HG03045 (cell line): ENCODE measurements around the gene EXOC3L4.
"Not testable (repeated sequence)": the region's sequence is repeated elsewhere in the genome, so short reads cannot be mapped to it uniquely, and the experiment has no call there.

Source experiments
- ATAC-seq: cut with Tn5 transposase; IDR thresholded peaks from one replicate; pipeline ENCODE4 v1.9.1; 2021; ENCODE audit warnings: mild to moderate bottlenecking, moderate library complexity; ENCODE audit not compliant: unreplicated experiment

Gene EXOC3L4

GRCh38 chr14:103118018-103118662, 23.6 kb downstream of the EXOC3L4 start:
- ATAC-seq = no peak

GRCh38 chr14:103118663-103119404, 24.3 kb downstream of the EXOC3L4 start:
- no peak for ATAC-seq

DNA sequence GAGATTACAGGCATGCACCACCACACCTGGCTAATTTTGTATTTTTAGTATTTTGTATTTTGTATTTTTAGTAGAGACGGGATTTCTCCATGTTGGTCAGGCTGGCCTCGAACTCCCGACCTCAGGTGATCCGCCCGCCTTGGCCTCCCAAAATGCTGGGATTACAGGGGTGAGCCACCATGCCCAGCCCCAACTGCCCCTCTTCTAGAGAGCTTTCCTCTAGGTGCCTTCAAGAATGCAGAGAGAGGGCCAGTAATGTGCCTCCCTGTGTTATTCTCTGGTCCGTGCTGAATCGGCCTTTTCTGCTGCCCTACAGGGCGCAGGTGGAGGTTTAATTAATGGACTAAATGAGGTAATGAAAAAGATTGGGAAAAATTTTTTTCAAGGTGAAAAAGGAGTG, 25.0 kb downstream of the EXOC3L4 start:
- ATAC-seq = not testable (repeated sequence)

GRCh38 chr14:103121121-103121845, 26.8 kb downstream of the EXOC3L4 start:
- ATAC-seq = no peak

GRCh38 chr14:103121846-103122584, 27.5 kb downstream of the EXOC3L4 start:
- ATAC-seq = no peak

DNA sequence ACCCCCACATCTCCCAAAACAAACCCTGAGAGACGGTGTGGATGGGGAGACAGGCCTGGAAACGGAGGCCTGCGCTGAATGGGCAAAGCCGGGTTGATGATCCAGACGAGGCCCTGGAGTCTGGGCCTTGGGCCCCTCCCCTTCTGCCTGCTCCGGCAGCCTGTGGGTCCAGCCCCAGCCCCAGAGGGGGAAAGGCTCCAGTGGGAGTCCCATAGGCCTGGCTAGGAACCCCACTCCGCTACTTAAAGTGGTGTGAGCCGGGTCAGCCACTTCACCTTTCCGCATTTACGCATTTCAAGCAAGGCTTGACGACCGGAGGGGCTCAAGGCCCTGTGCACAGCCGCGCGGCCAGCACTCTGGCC, 28.0 kb downstream of the EXOC3L4 start:
- ATAC-seq = no peak

DNA sequence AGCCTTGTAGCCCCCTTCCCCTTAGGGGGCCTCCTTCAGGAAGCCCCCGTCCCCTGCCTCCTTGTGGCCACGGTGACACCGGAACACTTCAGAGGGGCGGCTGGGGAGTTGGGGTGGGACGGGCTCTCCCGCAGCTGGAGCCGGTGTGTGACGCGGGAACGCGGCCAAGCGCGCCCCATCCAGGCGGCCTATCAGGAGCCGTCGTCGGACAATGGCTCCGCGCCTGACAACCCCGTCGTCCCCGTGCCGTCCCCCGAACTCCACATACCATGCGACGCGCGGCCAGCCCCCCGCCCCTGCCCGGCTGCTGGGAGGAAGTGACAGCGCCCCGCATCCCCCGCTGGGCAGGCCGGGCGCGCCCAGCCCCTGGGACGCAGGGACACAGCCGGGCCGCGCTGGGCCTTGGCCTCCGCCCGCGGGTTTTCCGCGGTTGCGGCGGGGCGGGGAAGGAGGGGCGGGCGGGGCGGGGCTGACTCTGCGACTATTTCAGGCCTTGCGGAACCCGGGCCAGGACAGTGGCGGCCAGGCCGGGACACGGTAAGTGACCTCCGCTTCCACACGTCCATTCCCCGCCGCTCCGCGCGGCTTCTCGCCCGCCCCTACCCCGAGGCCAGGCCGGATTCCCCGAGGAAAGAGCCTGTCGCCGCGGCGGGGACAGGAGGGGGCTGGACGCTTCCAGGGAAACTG, 28.6 kb downstream of the EXOC3L4 start, which contains the start of gene TNFAIP2:
Gene TNFAIP2 (plus strand): TSS at position 515 of the 687 bp plus-strand sequence. CDS start 2,997 bp downstream, outside the sequence.
- no peak for ATAC-seq

DNA sequence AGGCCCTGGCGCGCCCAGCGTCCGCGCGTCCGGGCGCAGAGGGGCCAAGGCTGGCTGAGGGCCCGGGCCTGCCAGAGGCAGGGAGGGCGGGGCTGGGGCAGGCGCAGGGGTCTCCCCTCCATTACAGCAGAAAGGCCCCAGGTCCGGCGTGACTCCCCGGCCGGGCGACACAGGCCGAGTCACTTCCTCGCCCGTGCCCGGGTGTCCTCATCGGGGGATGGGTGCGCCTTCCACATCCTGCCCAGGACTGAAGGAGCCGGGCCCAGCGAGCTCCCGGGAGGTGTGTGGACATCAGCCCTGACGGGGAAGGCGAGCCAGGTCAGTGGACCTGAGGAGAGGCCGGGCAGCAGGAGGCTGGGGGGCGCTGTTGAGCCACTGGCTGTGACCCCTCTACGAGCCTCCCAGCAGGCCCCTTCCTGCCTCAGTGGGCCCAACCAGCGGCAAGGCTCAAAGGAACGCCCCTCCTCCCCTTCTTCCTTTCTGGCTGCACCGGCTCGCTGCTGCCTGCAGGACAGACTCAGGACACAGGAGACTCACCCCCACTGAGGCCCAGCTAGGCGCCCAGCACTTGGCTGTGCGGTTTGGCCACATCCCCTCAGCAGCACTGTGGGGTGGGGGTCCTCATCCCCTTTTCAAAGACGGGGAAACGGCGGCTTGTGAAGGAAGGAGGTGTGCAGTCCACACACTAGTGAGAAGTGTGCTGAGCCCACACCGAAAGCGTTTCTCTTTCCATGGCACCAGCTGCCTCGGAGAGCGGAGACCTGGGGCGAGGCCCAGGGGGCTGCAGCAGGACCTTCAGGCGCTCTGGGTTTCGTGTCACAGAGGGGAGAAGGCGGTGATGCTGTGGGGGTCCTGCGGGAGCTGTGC, 29.3 kb downstream of the EXOC3L4 start:
- ATAC-seq = no peak

- no peak for ATAC-seq
Observed at GRCh38 chr14:103124501-103125001, 30.0 kb downstream of the EXOC3L4 start.

DNA sequence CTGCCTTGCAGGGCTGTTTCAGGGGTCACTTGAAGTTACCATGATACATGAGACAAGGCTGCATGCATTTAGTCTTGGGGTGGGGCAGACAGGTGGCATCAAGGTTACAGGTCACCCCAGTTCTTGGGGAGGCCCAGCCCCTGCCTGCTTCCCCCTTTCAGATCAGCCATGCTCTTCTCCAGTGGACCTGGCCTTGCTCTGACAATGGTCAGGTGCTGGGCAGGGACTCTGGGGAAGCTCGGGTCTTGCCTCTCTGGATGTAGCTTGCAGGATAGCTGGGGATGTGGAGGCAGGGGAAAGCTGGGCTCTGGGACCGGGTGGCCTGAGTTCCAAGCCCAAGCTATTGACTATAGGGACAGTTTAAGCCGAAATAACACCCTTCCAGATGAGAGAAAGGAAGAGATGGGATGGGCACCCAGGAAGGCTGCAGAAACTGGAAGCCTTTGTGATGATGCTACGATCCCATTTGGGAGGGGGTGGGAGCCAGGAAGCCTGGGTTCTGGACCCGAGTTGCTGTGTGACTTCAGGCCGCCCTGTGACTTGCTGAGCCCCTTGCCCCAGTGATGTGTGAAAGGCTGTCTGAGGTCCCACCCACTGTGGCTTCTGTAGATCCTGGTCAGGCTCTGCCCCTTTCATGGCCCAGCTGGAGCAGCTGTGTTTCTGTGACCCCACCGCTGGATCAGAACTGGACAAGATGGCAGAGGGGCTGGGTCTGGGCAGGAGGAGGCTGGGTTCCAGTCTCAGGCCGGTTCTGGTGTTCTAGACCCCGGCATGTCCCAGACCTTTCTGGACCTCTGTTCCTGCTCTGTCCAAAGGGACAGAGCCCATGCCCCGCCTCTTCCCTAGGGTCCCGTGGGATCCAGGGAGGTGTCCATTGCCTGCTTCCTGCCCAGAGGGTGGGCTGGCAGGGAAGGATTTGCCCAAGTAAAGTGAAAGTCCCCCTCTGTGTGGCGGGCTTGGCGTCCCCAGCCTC, 30.9 kb downstream of the EXOC3L4 start:
- ATAC-seq = no peak

GRCh38 chr14:103126088-103126872, 31.8 kb downstream of the EXOC3L4 start:
- ATAC-seq = no peak

GRCh38 chr14:103126873-103127304, 32.4 kb downstream of the EXOC3L4 start:
- no peak for ATAC-seq

DNA sequence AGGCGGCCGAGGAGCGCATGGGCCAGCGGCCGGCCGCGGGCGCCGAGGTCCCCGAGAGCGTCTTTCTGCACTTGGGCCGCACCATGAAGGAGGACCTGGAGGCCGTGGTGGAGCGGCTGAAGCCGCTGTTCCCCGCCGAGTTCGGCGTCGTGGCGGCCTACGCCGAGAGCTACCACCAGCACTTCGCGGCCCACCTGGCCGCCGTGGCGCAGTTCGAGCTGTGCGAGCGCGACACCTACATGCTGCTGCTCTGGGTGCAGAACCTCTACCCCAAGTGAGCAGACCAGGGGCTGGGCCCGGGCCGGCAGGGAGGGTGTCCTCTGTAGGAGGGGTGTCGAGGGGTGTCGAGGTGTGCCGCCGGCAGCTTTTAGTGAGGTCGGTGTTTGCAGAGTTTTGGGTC, 32.8 kb downstream of the EXOC3L4 start:
- no peak for ATAC-seq

DNA sequence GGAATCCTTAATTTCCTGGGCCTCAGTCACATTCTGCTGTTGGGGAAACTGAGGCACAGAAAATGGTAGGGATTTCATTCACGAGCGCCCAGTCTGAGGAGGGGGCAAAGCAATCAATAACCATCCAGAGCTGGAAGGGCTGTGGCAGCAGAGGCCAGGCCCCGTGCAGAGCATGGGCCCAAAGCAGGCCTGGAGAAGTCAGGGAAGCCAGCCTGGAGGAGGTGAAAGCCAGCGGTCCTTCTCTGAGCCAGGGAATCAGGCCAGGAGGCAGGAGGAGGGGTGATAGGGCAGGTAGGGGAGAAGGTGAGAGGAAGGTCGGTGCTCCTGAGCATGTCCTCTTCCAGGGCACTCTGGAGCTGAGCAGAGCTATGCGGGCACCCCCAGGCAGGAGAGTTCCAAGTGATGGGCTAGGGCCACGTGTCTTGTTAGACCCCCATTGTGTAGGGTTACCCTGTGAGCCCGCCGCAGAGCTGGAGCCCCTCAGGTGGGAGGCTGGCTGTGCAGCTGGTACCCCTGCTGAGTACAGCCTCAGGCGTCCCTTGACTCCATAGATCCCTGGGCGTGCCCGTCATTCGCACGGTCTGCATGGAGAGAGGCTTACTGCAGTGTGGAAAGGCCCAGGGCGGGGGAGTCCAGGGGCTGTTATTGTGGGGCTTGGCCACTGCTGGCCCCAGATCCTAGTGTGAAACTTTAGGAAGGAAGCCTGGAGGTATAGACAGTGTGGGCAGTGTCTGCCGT, 33.5 kb downstream of the EXOC3L4 start:
- no peak for ATAC-seq

- ATAC-seq = no peak
Observed at GRCh38 chr14:103128631-103129300, 34.2 kb downstream of the EXOC3L4 start.
